SU-DHL-6 (cell line): ENCODE data around the gene TMEM115.

Experiments
- H2AFZ ChIP-seq: fragments of 200-600 bp; sonication (generic); 2 replicates; pipeline ENCODE4 v1.6.1; 2014; ENCODE audit warnings: low read depth, mild to moderate bottlenecking, moderate library complexity, mixed read lengths, antibody characterized with exemption, low read length; ENCODE audit not compliant: severe bottlenecking
- H3F3A ChIP-seq: fragments of 200-600 bp; shearing (Covaris generic); 2 replicates; pipeline ENCODE4 v1.6.0; 2016; ENCODE audit warnings: antibody characterized with exemption, mild to moderate bottlenecking; ENCODE audit not compliant: insufficient read depth
- H3K27ac ChIP-seq: fragments of 200-600 bp; sonication (generic); 2 replicates; pipeline ENCODE4 v1.5.1; 2016; ENCODE audit warnings: low read depth, mild to moderate bottlenecking, low read length, moderate library complexity, mixed read lengths
- H3K27me3 ChIP-seq: fragments of 200-600 bp; sonication (generic), shearing (Covaris generic); 2 replicates; pipeline ENCODE4 v1.6.0; 2014; ENCODE audit warnings: mild to moderate bottlenecking, low read length
- H3K36me3 ChIP-seq: fragments of 200-600 bp; sonication (generic); 2 replicates; pipeline ENCODE4 v1.6.1; 2014; ENCODE audit warnings: mild to moderate bottlenecking, low read length, mixed read lengths
- H3K4me2 ChIP-seq: fragments of 300-600, 200-600 bp; shearing (Covaris generic), sonication (generic); 2 replicates; pipeline ENCODE4 v1.6.0; 2014; ENCODE audit warnings: low read length, low read depth, mild to moderate bottlenecking; ENCODE audit not compliant: poor library complexity, severe bottlenecking
- H3K4me3 ChIP-seq: fragments of 200-600 bp; sonication (generic); 2 replicates; pipeline ENCODE4 v1.5.1; 2014; ENCODE audit warnings: antibody characterized with exemption, low read length, mild to moderate bottlenecking, mixed read lengths; ENCODE audit not compliant: insufficient read depth, poor library complexity, severe bottlenecking
- H3K79me2 ChIP-seq: fragments of 200-600 bp; sonication (generic); 2 replicates; pipeline ENCODE4 v1.6.1; 2014; ENCODE audit warnings: mild to moderate bottlenecking, low read length, moderate library complexity; ENCODE audit not compliant: insufficient read depth
- H3K9ac ChIP-seq: fragments of 200-600 bp; sonication (generic); 2 replicates; pipeline ENCODE4 v1.7.0; 2014; ENCODE audit warnings: mild to moderate bottlenecking, low read length
- H3K9me2 ChIP-seq: fragments of 200-600 bp; sonication (generic); replicated peaks from 2 replicates; pipeline ENCODE4 v1.6.1; 2014; ENCODE audit warnings: low read length; ENCODE audit not compliant: insufficient read depth
- H3K9me3 ChIP-seq: fragments of 200-600 bp; sonication (generic); 2 replicates; pipeline ENCODE4 v1.6.1; 2014; ENCODE audit warnings: low read length, mixed read lengths; ENCODE audit not compliant: insufficient read depth
- H4K20me1 ChIP-seq: fragments of 200-600 bp; sonication (generic); 2 replicates; pipeline ENCODE4 v1.6.1; 2014; ENCODE audit warnings: low read depth, mild to moderate bottlenecking, antibody characterized with exemption, low read length, moderate library complexity, mixed read lengths
- EZH2phosphoT487 ChIP-seq: fragments of 200-600 bp; sonication (generic), shearing (Covaris generic); conservative IDR thresholded peaks from 2 replicates; pipeline ENCODE4 v1.6.1; 2018; ENCODE audit warnings: mild to moderate bottlenecking, antibody characterized with exemption, low read length, moderate library complexity, mixed read lengths
- TF ChIP-seq, protein P1 (sequence below): fragments of 200-600 bp; sonication (generic); IDR thresholded peaks from one replicate; pipeline ENCODE4 v1.5.1; 2017; ENCODE audit warnings: antibody characterized with exemption, mild to moderate bottlenecking, low read length, moderate library complexity; ENCODE audit not compliant: insufficient read depth, poor library complexity, severe bottlenecking

Gene TMEM115

GRCh38 chr3:50354186-50354764, 5.0 kb downstream of the TMEM115 start:
- H3K9me2 ChIP-seq = no peaks in the 10 kb centered on the region
- no peak overlapping the region for H3K4me3 ChIP-seq
- no peaks in the 10 kb centered on the region; the same call in 1 of the 2 replicates for H3F3A ChIP-seq
- no peak overlapping the region for H2AFZ ChIP-seq
- no peak overlapping the region for H3K9ac ChIP-seq
- no peaks in the 10 kb centered on the region for H3K36me3 ChIP-seq
- H3K4me2 ChIP-seq = no peak overlapping the region
- peaks cover 45% of the 10 kb centered on the region for H3K79me2 ChIP-seq
- H4K20me1 ChIP-seq = no peaks in the 10 kb centered on the region
- no peaks in the 10 kb centered on the region for H3K9me3 ChIP-seq
- TF ChIP-seq EZH2phosphoT487 = no peak
- TF ChIP-seq, protein P1, sequence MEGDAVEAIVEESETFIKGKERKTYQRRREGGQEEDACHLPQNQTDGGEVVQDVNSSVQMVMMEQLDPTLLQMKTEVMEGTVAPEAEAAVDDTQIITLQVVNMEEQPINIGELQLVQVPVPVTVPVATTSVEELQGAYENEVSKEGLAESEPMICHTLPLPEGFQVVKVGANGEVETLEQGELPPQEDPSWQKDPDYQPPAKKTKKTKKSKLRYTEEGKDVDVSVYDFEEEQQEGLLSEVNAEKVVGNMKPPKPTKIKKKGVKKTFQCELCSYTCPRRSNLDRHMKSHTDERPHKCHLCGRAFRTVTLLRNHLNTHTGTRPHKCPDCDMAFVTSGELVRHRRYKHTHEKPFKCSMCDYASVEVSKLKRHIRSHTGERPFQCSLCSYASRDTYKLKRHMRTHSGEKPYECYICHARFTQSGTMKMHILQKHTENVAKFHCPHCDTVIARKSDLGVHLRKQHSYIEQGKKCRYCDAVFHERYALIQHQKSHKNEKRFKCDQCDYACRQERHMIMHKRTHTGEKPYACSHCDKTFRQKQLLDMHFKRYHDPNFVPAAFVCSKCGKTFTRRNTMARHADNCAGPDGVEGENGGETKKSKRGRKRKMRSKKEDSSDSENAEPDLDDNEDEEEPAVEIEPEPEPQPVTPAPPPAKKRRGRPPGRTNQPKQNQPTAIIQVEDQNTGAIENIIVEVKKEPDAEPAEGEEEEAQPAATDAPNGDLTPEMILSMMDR = no peak
- no peak overlapping the region for H3K27ac ChIP-seq
- no peaks in the 10 kb centered on the region for H3K27me3 ChIP-seq

DNA sequence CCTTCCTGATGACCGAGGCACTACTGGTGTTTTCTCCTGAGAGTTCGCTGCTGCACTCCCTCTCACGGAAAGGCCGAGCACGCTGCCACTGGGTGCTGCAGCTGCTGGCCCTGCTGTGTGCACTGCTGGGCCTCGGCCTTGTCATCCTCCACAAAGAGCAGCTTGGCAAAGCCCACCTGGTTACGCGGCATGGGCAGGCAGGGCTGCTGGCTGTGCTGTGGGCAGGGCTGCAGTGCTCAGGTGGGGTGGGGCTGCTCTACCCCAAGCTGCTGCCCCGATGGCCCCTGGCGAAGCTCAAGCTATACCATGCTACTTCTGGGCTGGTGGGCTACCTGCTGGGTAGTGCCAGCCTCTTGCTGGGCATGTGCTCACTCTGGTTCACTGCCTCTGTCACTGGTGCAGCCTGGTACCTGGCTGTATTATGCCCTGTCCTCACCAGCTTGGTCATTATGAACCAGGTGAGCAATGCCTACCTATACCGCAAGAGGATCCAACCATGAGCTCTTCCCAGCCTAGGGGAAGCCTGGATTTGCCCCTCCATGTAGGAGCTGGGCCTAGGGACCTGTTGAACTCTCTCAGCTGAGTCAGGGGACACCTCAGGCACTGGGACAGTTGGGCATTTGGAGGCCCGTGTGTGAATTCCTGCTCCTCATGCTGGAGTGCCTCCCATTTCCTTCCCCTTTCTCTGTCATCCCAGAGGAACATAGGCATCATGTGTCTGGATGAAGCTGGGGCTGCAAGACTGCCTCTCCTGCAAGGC, 5.9 kb downstream of the TMEM115 start:
- no peaks in the 10 kb centered on the region; the same call in 1 of the 2 replicates for H3F3A ChIP-seq
- no peaks in the 10 kb centered on the region for H3K36me3 ChIP-seq
- H3K4me2 ChIP-seq = no peak overlapping the region
- no peak overlapping the region for H3K27ac ChIP-seq
- H3K4me3 ChIP-seq = no peak overlapping the region
- no peaks in the 10 kb centered on the region for H3K9me2 ChIP-seq
- H2AFZ ChIP-seq = no peak overlapping the region
- no peak overlapping the region for H3K9ac ChIP-seq
- H3K27me3 ChIP-seq = no peaks in the 10 kb centered on the region
- H4K20me1 ChIP-seq = no peaks in the 10 kb centered on the region
- H3K9me3 ChIP-seq = no peaks in the 10 kb centered on the region
- TF ChIP-seq EZH2phosphoT487 = no peak
- TF ChIP-seq, protein P1 = no peak
- peaks cover 37% of the 10 kb centered on the region for H3K79me2 ChIP-seq

DNA sequence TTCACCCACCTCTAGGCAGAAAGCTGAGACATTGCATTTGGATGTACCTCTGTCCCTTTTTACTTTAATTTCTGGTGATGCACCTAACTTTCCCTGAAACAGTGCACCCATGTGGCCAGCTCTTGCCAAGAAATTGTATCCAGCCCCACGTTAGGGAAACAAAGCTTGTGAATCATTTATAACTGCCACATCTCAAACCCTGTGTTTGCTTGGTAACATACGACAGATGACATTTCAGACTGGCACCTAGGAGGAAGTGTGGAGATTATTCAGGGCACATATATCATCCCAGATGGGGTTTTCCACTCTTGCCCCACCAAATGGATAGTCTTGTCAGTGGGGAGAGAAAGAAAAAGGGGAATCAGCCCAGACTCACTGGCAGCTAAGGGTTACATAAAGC, 6.5 kb downstream of the TMEM115 start:
- Histone ChIP-seq H3K9me3 (no peaks in the 10 kb centered on the region), H4K20me1 (no peaks in the 10 kb centered on the region), H3K79me2 (peaks cover 30% of the 10 kb centered on the region), H3K27me3 (no peaks in the 10 kb centered on the region), H3K27ac (no peak overlapping the region), H3K9me2 (no peaks in the 10 kb centered on the region), H3F3A (no peaks in the 10 kb centered on the region; the same call in 1 of the 2 replicates), H3K36me3 (no peaks in the 10 kb centered on the region), H2AFZ (no peak overlapping the region), H3K4me2 (no peak overlapping the region), H3K4me3 (no peak overlapping the region), H3K9ac (no peak overlapping the region)
- TF ChIP-seq EZH2phosphoT487 = no peak
- TF ChIP-seq, protein P1 = no peak
